ENCODE measurements around the gene CSTB.

The CSTB gene

DNA sequence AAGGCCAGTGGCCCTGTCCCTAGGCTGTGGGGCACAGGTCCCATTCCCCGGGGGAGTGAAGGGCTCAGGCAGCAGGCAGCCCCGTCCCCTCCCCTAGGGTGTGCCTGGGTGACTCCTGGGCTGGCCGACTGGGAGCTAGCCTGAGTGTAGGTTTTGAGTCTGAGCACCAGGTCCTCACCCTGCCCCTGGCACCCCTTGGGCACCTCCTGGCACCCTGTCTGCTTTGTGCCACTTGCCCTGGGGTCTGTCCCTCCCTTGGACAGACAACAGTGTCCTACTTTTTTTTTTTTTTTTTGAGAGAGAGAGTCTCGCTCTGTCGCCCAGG is 37.5 kb upstream of the CSTB start:
- no peak overlapping the region for H3K27ac ChIP-seq
- no peak for TF ChIP-seq ZFX (IDR thresholded peaks at IDR 0.05)
- TF ChIP-seq, protein P1, sequence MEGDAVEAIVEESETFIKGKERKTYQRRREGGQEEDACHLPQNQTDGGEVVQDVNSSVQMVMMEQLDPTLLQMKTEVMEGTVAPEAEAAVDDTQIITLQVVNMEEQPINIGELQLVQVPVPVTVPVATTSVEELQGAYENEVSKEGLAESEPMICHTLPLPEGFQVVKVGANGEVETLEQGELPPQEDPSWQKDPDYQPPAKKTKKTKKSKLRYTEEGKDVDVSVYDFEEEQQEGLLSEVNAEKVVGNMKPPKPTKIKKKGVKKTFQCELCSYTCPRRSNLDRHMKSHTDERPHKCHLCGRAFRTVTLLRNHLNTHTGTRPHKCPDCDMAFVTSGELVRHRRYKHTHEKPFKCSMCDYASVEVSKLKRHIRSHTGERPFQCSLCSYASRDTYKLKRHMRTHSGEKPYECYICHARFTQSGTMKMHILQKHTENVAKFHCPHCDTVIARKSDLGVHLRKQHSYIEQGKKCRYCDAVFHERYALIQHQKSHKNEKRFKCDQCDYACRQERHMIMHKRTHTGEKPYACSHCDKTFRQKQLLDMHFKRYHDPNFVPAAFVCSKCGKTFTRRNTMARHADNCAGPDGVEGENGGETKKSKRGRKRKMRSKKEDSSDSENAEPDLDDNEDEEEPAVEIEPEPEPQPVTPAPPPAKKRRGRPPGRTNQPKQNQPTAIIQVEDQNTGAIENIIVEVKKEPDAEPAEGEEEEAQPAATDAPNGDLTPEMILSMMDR (conservative IDR thresholded peaks at IDR 0.05), result no peak

DNA sequence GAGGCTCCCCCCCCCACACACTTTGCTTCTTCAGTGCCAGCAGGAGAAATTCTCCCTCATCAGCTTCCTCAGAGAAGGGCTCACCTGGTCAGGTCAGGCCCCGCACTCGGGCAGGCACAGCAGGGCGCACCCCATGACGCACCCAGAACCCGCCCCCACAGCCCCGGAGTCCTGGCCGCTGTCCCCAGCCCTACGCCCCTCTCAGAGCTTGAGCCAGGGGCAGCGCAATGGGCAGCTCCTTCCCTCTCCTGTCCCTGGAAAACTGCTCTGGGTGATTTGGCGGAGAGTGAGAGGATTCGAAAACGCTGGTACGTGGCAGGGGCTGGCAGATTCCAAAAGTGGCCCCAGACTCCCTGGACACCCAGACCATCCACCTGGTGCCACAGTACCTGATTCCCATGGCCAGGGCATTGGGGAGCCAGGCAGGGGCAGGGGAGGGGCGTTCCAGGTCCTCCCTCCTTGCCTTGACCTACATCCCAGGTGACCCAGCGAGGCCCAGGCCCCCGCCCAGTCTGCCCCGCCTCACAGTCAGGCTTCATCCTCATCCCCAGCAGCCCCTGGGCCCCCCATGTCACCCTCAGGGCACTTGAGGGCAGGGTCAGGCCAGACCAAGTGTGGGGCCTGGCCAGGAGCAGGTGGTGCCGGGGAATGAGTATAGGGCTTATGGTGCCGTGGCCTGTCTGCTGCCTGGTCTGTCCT is 37.0 kb upstream of the CSTB start:
- TF ChIP-seq, protein P1 (conservative IDR thresholded peaks at IDR 0.05), result no peak
- no peak for TF ChIP-seq ZFX (IDR thresholded peaks at IDR 0.05)
- no peak overlapping the region for H3K27ac ChIP-seq

DNA sequence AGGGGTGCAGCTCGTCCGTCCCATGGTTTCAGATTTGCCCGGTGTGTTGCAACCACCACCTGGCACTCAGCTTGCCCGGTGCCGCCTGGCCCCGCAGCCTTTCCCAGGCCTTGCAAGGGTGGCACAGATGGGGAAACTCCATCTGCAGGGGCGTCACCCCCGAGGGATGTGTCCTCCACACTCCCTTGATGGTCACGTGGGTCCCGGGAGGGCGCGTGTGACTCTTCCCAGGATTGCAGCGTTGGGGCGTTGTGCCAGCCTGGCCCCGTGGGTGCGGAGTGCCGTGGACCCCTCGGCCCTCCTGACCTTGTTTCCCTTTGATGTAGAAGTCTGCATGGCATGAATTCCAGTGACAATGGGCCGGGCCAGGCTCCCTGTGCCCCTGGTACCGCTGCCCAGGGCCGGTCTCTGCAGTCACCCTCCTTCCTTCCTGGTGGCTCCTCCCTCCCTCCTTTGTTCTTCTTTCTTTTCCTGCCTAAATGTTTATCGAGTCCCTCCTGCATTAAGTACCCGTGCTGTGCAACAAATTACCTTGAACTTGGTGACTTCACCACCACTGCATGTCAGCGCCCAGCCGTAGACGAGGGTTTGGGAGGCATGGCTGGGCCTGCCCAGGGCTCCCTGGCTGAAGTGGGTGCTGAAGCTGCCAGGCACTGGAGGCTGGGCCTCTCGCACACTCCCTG is 36.2 kb upstream of the CSTB start:
- TF ChIP-seq, protein P1 (conservative IDR thresholded peaks at IDR 0.05), result no peak
- TF ChIP-seq ZFX (IDR thresholded peaks at IDR 0.05), result no peak
- no peak overlapping the region for H3K27ac ChIP-seq

DNA sequence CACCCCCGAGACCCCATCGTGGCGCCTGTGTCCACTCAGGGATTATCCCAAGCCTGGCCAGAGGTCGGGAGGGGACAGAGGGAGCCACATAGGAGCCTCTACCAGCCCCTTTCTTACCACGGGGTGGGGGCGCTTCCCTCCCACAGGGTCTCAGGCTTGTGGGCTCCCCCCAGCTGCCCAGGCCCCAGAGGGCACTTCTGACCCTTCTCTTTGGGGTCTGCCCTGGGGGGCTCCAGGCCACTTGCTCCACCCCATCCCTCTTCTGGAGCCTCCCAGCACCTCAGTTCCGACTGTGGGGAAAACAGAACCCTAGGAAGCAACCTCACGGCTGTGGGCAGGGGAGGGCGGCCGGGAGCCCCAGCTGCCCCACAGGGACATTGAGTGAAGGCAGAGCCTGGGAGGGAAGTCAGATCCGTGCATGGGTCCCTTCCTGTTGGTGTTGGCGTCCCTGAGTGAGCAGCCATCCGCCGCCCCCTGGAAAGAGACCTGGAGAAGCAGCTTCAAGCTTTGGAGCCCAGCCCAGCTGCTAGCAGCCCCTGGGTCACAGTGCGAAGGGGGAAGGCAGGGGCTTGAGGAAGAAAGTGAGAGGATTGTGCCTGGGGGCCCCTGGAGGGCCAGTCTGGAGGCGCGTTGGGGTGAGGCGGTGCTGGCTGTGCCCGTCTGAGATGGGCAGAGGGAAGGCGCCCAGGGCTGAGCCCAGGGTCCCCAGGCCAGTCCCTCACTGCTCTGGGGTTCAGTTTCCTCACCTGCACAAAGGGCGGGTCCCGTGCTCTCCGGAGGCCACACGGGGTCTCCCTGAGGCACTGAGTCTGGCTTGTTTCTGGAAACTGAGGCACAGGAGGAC is 35.4 kb upstream of the CSTB start:
- TF ChIP-seq, protein P1 (conservative IDR thresholded peaks at IDR 0.05), result no peak
- no peak for TF ChIP-seq ZFX (IDR thresholded peaks at IDR 0.05)
- H3K27ac ChIP-seq, result peak overlapping the region; percentile 4; the same call in 1 of the 2 replicates

DNA sequence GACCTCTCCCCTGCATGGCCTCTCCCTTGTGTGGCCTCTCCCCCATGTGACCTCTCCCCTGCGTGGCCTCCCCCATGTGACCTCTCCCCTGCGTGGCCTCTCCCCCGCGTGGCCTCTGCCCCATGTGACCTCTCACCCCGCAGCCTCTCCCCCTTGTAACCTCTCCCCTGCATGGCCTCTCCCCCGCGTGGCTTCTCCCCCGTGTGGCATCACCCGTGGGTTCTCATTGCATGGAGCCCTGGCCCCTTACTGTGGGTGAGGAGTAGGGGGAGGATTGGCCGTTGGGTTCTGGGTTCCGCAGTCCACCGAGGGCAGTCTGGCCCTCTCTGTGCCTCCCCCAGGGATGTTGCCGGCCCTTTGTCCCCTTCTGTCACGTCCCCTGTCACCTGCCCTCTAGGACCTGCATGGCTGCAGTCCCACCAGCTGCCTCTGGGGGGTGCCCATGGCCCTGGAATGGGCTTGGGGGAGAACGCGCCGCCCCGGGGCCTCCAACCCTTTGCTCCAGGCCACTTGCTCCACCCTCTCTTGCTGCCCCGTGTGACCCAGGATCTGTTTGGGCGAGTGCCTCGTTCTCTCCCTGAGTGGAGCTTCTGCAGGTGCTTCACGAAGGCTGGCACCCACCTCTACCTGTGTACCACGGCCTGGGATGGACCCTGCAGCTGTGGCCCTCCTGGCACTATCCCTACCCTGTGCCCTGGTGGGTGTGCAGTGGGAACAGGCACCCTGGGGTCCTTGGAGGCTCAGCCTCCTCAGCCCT is 34.6 kb upstream of the CSTB start:
- TF ChIP-seq ZFX (IDR thresholded peaks at IDR 0.05), result no peak
- TF ChIP-seq, protein P1 (conservative IDR thresholded peaks at IDR 0.05), result peak; percentile 96
- peak overlapping the region; percentile 4; the same call in 1 of the 2 replicates for H3K27ac ChIP-seq

DNA sequence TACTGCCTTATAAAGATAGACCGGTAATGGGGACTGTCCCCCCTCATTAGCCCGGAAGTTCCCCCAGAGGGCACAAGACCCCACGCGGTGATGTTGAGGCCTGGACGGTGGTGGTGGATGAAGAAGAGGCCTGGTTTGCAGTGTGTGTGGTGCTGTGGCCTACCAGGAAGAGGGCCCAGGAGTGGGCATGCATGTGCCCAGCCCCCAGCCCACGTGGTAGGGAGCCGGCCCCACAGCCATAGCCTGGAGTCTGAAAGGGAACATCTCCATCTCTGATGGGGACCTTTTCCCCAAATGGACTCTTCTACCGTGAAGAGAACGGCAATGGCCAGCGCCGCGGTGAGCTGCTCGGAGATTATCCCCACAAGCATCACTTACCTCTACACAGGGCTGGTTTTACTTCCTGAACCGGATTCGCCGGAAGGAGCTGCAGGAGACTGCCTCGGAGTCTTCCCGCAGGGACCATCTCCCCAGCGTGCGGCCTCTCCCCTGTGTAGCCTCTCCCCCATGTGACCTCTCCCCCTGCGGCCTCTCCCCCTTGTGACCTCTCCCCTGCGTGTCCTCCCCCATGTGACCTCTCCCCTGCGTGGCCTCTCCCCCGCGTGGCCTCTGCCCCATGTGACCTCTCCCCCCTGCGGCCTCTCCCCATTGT is 33.9 kb upstream of the CSTB start:
- TF ChIP-seq, protein P1 (conservative IDR thresholded peaks at IDR 0.05), result no peak
- no peak for TF ChIP-seq ZFX (IDR thresholded peaks at IDR 0.05)
- H3K27ac ChIP-seq, result no peak overlapping the region

All from C4-2B (cell line).